Erythroblast (primary cell): ENCODE results near the gene MXD1.

ENCODE experiments used
- DNase-seq, 2 experiments: peaks; one replicate each; lab custom pipeline; 2025; lab: John Stamatoyannopoulos, UW
- GATA1 ChIP-seq: IDR thresholded peaks from 2 replicates; pipeline ENCODE4 v1.6.1; 2011; ENCODE audit warnings: low read depth, mild to moderate bottlenecking, control low read depth, low read length, moderate library complexity
- POLR2A ChIP-seq: IDR thresholded peaks from 2 replicates; pipeline ENCODE4 v1.6.1; 2011; ENCODE audit warnings: mild to moderate bottlenecking, low read length

The MXD1 gene

DNA sequence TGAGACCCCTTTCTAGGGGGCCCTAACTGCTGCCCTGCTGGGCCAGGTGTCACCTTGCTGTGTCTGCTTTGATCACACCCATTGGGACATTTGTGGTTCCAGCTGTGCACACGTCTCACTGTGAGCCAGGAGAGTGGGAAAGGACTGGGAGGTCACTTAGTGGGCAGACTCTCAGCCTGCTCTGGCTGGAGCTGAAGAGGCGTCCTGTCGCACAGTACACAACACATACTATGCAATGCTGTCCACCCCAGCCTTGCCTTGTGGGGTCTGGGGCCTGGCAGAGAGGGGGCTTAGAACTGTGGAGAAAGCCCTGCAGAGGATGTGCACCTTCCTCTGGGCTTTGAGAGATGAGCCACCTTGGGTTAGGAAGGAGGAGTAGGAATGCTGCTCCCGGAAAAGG lies 71.8 kb downstream of the MXD1 start:
- no peak for TF ChIP-seq GATA1
- TF ChIP-seq POLR2A: no peak

DNA sequence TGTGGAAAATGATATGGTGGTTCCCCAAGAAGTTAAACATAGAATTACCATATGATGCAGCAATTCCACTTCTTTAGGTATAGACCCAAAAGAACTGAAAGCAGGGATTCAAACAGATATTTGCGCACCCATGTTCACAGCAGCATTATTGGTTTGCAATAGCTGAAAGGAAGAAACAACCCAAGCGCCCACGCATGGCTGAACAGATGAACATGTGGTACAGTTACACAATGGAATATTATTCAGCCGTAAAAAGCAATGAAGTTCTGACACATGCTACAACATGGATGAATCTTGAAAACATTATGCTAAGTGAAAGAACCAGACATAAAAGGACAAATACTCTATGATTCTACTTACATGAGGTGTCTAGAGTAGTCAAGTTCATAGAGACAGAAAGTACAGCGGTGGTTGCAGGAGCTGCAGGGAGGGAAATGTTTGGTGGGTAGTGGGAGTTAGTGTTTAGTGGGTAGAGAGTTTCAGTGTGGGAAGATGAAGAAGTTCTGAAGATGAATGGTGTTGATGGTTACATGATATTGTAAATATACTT lies 73.3 kb downstream of the MXD1 start:
- TF ChIP-seq GATA1 (no peak), POLR2A (no peak)
- no peak for DNase-seq

More for the DNA sequence above, 71.8 kb downstream of the MXD1 start:
- DNase-seq: no peak

DNA sequence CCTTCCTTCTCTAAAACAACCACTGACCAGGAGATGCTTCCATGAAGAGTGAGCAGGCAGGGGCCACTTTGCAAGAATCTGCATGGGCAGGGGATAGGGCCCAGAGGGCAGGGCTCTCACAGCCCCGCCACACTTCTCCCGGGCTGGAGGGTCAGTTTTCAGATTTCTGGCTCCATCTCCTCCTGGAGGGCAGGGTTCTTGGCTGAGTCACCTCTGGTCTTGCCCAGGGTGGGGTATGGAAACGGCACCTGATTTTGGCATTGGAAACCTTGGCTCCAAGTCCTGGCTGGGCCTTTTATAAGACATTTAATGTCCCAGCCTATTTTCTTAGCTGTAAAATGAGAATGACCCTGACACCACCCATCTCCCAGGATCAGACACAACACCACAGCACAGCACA lies 74.1 kb downstream of the MXD1 start:
- no peak for DNase-seq
- TF ChIP-seq GATA1 (no peak), POLR2A (no peak)

DNA sequence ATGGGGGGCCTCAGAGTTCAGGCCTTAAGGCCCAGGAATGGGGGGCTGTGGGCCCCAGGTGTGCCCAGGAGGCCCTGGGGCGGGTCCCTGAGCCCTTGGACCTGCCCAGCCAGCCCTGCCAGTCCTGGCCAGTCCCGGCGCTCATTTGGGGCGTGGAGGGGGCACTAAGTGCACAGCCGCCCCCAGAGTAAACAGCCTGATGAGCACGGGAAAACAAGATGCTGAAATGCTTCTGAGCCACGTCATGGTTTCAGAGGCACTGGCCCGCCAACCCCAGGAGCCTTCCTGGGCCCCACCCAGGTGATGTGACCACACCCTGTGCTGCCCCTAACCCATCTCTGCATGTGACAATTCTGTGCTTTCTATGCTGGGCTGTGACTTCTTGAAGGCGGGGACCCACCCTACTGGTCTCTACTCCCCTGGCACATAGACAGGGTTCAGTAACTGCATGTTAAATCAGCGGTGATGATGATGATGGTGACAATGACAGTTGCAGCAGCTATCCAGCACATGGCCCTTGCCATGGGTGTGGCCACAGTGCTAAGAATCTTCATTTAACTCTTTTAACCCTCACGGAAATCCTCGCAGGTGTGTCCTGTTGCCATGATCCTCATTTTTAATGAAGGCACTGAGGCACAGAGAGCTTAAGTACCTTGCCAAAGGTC lies 74.7 kb downstream of the MXD1 start:
- TF ChIP-seq GATA1 (no peak), POLR2A (no peak)
- DNase-seq: no peak
